GM19468 (cell line): ENCODE measurements around the gene DGKB.

Source experiments
- ATAC-seq: cut with Tn5 transposase; IDR thresholded peaks from one replicate; pipeline ENCODE4 v1.9.1; 2021; ENCODE audit warnings: mild to moderate bottlenecking, moderate library complexity, moderate number of reproducible peaks; ENCODE audit not compliant: unreplicated experiment; ENCODE audit errors: extremely low read depth

The DGKB gene

DNA sequence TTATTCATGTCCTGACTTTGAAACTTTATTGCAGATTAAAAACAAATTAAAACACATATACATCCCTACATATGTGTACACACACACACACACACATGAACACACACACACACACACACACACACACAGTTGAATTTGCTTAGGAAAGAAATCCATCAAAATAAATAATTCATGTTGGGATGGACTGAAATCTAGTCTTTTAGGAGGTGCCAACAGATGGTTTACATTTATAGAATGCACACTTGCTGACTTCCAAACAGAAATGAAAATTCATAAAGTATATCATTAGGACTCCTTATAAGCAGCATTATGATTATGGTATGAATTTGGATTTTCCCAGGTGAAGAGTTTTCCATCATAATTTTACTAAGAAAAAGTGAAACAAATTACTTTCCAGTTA, 642.5 kb downstream of the DGKB start:
- ATAC-seq = no peak

DNA sequence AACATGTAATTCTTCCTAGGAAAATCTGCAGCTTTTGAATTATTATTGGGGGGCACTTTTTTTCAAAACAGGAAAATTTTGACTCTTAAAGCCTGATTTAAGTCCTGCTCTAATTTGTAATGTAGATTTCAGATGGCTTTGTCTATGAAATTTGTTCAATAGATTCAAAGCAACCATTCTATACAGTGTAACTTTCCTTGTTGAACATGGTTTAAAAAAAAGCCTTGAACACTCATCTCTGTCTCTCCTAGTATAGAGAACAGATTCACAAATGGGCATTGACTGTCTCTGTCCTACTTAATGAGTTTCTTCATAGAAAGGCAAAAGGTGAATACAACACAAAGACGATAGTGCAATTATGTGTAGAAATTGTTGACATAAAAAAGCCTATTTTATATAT, 643.7 kb downstream of the DGKB start:
- no peak for ATAC-seq

DNA sequence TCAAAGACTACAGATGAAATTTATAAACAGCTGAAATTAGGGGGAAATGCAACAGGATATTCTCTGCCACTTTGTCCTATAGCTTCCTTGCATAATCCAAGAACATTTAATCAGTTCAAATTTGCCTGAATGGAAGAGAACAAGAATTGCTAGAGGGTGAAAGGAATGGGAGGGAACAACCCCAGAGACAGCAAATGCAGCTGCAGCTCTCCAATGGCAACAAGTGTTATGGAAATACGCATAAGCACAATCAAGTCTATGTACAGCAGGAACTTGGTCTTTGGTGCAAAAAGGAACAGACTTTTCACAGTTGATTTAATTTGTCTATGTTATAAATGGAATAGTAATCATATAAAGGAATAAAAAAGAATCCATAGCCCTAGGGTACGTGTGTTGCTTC, 644.1 kb downstream of the DGKB start:
- no peak for ATAC-seq

DNA sequence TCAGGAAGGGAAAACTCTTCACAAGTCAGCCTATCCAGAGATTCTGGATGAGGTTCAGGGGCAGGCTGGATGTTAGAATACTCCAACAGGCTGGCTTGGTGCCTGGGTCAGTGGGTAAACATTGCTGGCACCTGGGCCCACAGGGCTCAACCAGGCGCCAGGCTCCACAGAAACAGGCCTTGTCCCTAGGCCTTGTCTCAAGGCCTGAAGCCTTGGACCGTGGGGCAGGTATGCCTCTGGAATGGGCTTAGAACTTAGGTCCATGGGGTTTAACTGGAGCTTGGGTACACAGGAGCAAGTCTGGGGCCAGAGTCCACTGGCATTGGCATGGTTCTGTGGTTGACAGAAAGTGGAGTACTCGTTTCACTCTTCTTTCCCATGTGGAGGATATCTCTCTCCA, 650.1 kb downstream of the DGKB start:
- no peak for ATAC-seq

DNA sequence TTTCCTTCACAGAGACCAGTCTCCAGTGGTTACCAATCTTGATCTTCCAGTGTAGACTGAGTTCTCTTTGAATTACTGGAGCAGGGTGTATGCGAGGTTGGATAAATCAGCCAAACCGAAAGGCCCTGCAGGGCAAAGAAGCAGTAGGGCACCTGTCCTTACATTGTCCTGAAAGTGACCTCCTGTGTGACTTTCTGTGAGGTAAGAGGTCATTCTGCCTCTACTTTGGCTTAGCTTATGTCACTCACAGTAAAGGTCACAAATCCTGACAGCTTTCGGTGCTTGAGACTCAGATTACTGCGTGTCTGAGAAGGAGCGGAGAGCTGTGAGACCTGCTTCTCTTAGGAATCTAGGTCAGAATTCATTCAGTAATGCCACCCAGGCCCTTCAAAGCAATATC, 660.4 kb downstream of the DGKB start:
- no peak for ATAC-seq

DNA sequence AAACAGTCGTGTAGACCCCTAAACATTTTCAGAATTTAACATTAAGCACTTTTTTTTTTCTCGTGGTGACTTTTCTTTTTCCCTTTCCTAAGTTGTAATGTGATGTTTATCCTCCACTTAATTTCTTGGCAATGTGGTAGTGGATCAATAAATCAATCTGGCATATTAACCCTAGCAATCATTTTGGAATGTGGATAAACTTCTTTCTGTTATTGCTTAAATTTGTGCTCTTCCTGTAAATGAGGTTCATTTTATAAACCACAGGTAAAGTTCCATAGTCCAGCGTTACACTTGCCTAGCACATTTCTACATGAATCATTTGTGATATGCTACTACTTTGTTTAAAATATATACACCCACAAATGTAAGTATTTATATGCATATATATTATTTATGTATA, 665.7 kb downstream of the DGKB start:
- ATAC-seq = no peak

DNA sequence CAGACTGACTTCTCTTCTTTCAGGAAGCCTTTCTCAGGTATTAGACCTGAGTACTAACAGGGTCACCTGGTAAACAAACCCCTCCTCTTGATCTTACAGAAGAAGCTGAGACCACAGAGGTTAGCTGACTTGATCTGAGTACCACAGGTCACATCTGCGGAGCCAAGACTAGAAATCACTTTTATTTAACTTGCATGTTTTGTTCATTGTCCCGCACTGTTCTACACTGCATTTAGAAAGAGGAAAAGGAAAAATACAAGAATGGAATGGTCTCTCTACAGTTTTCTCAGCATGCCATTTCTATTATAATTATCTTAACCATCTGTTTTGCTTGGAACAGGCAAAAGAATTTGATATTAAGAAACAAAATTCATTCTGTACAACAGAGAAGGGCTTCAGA, 667.5 kb downstream of the DGKB start:
- ATAC-seq = no peak

DNA sequence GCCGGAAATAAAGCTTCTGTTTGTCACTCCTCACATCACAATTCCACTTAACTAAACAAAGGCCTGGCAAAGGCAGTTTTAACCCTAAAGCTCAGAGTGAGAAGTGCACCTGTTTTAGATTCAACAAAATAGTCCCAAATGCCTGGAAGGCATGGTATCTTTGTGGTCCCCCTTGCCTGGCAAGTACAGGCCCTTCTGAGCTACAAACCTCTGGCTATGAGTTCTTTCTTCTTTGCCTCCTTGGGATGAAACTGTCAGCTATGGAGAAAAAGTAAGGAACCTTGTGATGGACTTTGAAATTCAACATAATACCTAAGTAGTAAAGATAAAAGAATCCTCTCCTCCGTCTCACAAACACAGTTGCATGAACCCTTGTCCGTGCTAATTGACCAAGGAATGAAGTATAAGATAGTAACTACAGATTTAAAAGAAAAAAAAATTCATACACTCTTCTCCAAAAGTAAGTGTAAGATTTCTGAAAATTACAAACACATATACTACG, 668.6 kb downstream of the DGKB start:
- no peak for ATAC-seq

DNA sequence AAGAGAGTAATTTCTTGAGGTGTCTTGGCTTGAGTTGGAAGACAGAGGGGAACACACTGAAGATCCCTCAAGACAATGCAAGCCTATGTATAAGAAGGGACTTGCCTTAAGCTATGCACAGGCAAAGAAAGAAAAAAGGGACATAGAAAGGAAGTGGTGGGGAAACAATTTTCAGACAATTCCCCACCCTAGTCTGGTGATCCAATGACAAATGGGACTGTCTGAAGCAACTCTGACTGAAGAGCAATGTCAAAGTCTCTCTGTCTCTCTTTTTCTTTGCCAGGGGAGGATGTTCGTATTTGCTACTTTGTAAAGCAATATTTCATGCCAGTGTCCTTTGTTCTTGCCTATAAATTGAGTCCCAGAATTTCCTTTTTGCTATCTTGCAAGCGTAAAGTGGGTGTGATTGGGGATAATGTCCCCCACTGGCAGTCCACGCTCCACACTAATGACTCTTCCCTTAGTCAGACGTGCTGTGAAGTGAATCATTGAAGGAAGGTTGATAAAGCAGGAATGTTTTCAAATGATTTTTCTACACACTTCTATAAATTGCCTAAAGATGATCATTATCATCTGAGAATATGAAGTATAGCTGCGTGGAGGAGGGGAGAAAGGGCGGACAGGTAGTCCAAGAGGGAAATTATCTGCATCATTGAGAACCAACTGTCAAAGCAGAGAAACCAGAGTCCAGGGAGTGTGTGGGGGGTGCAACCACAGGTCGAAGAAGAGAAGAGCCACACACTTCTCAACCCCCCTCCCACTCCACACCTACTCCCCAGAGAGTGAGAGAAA, 669.3 kb downstream of the DGKB start:
- ATAC-seq = no peak

DNA sequence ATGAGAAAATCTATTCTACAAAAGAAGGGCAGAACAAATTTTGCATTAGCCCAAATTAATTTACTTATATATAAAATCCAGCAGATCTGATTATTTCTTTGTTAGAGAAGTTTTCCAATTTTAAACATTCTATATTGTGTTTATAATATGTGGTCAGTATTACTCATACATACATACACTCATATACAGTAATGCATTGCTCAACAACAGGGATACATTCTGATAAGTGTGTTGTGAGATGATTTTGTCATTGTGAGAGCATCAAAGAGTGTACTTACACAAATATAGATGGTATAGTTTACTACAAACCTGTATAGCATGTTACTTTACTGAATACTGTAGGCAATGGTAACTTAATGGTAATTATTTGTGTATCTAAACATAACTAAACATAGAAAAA, 673.5 kb downstream of the DGKB start:
- no peak for ATAC-seq

DNA sequence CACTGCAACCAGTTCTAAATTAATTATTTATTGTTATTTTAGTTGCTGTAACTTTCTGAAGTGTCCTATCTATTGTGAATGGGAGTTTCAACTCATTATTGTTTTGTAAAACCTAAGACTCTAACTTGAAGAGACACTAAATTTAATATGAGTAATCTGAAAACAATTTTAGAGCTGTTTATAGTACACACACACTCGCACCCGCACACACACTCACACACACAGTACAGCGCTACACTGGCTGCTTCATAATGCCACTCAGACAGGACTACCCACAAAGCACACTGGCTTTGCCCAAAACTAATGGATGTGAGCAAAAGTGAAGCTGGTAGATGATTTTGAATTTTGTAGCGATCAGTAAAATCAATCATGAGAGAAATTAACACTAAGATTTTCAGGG, 674.2 kb downstream of the DGKB start:
- no peak for ATAC-seq

DNA sequence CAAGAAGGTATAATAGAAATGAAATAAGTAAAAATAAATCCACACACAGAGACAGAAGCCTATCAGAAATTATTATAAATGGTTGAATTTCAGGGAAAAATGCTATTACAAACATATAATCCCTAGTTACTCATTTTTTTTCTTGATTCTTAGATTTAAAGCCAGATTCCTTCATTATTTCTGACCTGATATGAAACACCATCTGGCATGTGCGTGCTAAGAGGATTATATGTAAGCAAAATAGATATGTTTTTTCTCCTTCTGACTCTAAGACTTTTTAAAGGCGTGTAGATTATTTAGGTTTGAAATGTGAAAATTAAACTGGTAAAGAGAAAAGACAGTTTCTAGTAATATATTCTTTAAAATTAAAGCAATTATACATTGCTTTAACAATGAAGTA, 676.4 kb downstream of the DGKB start:
- ATAC-seq = no peak

DNA sequence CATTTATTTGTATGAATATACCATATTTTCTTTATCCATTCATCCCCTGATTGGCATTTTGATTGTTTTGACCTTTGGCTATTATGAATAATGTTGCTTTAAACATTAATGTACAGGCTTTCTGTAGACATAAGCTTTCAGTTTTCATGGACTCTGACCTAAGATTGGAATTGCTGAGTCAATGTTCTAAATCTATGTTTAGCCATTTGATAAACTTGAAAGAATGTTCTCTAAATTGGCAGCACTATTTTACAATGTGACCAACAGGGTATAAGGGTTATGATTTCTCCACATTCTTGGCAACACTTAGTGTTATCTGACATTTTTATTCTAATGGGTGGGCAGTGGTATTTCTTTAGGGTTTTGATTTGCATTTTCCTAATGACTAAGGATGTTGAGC, 683.4 kb downstream of the DGKB start:
- no peak for ATAC-seq

DNA sequence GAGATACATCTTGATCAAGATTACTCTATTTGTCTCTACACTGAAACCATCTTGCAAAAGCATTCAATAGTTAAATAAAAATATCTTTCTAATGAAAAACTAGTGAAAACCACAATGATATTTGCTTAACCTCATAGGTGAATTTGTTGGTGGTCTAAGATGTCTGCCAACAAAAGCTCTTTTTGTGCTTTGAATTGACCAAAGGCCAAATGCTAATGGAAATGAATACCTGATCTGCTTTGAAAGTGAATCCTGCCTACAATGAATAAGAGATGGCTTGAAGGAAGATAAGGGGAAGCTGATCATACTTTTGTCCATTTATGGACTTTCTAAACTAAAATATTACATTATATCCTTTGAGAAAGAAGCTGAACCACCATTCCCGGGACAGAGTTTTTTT, 684.2 kb downstream of the DGKB start:
- no peak for ATAC-seq

DNA sequence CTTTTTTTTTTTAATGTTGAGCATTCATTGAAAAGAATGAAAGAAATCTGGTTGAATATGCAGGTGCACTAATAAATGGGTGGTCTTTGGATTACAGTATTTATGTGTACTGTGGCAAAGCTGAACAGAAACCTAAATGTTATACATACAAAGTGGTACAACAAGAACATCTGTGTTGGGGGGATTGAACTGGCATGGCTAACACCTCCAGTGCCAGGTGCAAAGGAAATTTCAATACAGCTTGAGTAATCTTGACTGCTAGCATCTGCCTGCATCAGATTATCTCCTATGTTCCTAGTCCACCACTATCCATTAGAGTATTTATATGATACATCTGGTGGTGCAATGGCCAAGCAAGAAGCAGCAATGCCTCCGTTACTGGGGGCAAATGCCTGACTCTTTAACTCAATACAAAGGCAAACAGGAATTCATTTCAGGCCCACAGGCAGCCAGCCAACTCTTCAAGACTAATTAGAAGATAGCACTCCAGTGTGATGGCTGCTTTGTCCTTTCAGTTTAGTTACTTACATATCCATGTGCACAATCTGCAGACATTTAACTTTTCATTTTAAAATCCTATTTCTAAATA, 692.6 kb downstream of the DGKB start:
- no peak for ATAC-seq

DNA sequence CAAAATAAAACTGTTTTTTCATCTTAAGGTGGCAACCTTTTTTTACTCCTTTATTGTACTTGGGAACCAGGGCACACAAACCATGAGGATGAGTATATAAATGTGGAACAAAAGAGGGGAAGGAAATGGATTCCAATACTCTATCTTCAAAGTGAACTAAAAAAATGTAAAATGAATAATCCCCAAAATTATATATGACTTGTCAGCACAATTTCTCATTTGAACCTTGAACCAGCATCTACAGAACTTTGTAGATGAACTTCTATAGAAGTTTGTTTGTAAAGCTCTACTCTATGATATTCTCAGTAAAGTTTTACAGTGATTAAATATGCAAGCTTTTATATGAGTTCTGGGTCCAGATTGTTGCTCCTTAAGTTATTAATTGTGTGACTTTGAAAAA, 694.8 kb downstream of the DGKB start:
- no peak for ATAC-seq

DNA sequence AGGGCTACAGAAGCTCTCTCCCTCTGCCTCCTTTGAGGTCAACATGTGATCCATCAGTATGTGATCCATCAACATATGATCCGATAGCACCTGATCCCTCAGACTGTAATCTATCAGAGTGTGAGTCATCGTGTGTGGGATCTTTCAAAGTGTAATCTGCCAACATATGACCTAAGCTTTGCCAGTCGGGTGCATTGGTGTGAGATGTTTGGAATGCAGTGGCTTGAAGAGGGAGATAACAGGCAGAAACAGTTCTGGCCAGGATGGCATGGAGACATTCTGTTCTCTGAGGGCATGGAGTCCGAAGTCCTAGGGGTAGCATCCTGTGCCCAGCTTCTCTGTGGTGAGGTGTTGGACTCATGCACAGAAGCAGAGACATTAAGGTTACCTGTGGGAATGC, 695.4 kb downstream of the DGKB start:
- ATAC-seq = no peak

DNA sequence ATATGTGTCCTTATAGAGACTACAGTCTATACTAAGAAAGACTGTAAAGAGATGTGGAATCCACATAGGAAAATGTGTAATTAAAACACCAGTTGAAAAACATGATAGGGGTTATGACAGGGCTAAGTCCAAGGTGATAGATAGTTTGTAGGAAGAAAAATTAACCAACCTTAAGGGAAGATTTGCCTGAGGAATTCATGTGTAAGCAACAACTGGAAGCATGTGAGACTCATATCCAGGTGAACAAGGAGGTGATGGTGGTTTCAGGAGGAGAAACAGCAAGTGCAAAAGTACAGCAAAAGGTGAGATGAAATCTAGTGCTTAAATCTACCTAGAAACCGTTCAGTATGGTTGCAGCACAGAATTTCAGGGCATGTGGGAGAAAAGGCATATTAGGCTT, 696.4 kb downstream of the DGKB start:
- no peak for ATAC-seq

DNA sequence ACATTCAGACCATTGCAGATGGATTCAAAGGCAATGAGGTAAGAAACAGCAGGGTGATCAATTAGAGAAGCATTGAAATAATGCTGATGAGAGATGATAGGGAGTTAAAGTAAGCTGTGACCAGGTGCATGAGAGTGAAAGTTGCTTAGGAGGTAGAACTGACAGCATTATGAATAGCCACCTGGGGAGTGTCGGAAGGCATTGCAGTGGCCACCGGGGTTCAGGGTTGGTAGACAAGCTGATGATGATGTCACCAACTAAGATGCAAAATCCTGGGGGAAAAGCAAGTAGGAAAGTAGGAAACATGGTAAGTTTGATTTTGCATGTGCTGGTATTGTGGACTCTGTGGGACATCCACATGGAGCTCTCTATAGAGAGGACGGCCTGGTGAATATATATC, 701.2 kb downstream of the DGKB start:
- no peak for ATAC-seq

DNA sequence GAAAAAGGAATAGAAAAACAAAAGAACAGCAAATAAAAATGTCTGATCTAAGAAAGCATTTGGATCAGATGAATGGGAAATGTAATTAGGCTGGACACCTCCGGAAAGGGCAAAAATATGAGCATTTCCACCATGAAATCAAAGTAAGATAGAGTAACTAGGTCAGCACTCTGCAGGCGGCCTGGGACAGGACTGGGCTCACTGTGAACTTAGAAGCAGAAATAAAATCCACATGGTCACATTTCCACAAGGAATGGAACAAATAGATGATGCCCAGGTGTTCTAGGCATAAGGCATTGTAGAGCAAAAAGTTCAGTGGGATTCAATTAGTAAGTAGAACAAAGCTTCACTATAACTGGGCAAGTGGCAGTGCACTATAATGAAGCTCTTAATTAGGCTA, 703.2 kb downstream of the DGKB start:
- ATAC-seq = no peak

DNA sequence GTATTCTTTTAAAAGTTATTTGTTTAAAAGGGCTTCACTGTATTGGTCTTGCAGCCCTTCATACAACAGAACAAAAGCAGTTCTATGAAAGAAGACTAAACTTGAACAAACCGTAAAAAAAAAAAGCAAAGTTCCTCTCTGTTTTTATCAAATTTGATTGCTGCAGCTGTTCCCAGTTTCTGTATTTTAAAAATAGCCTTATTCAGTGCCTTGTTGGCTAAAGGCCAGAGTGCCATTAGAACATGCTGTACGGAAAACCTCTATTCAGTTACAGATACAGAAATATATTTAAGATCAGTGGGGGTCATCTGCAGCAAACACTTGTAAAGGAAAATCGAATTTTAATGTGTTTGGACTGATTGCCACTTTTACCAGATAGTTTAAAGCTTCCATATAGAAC, 705.3 kb downstream of the DGKB start:
- no peak for ATAC-seq

DNA sequence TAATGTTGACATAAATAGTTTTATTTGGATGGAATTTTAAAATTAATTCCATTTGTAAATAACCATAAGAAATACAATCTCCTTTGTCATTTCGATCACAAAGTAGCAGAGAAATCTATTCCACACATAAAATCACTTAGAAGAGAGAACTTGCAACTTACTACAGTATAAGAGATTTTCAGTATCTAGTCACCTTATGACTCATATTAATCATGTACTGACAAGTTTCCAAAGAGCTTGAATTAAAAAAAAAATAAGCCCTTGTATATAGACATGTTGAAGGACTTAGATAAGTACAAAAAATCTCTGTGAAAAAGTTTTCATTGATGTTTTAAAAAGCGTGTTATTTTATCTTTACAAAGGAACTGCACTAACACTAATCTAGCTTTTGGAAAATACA, 706.0 kb downstream of the DGKB start:
- no peak for ATAC-seq
